ENCODE data around the gene ICAM2. TPM values are rescaled to one million over a fixed set of nuclear protein-coding genes. Genes with fewer than 3 reads are reported as not detected.
"Not testable (repeated sequence)": the region's sequence is repeated elsewhere in the genome, so short reads cannot be mapped to it uniquely, and the experiment has no call there.

ICAM2 gene
- total RNA-seq, 1 donor from 2014 or later: 75.2 TPM

GRCh38 chr17:64045176-64045575 is 24.7 kb upstream of the ICAM2 start:
- no peak for DNase-seq (ENCODE audit: low spot score)

DNA sequence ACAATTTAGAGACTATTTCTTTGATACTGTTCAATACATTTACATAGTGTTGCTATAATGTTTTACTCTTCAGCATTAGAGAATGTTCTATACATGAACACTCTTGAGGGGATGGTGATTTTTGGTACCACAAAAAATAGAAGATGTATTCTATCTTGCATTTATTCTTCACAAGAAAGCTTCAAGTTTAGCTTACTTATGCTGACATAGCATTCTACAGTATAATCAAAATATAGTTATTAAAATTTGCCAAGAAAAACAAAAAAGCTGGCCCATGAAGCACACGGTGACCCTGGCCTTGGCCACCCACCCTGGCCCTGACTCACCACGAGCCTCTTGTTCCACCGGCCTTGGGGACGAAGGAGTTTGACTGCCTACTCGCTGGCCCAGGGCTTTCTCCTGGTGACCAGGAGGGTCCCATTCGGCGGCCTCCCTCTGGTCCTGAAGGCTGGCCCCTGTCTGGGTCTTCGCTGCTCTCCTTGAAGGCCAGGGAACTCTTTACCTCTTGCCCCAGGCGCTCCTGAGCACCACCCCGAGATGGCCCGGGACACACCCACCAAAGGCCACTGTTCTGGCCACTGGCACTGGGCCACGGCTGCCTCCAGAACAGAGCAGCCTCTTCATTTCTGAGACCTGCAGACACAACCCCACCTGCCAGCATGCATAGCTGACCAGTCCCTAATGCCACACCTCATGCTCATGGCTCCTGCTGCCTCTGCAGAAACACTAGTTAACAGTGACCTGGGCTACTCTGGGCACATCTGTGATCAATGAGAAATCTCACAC is 22.5 kb upstream of the ICAM2 start:
- DNase-seq (ENCODE audit: low spot score): no peak

DNA sequence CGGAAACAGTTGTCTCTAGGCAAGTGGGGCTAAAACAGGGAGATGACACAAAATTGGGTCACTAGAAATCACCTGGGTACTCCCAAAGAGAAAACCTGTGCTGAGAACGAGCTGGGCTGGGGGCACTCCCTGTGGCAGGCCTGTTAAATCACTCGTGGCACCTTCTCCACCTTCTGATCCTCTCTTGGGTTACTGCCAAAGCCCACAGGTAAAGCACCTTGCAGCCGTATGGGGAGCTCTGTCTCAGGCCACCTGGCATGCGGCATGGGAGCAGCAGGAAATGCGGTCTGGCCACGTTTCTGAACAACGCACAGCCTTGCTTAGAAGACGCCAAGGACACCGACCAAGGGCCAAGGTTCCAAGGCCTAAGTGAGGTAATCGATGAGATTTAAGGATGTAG is 21.5 kb upstream of the ICAM2 start:
- DNase-seq (ENCODE audit: low spot score): peak; percentile 45

GRCh38 chr17:64040206-64040605 is 19.8 kb upstream of the ICAM2 start:
- peak; percentile 39 for DNase-seq (ENCODE audit: low spot score)

- DNase-seq (ENCODE audit: low spot score): no peak
Observed at GRCh38 chr17:64039106-64039400, 18.6 kb upstream of the ICAM2 start.

GRCh38 chr17:64038331-64039105 is 18.1 kb upstream of the ICAM2 start:
- DNase-seq (ENCODE audit: low spot score): no peak

GRCh38 chr17:64037802-64038201 is 17.4 kb upstream of the ICAM2 start:
- DNase-seq (ENCODE audit: low spot score): no peak

- no peak for DNase-seq (ENCODE audit: low spot score)
Observed at GRCh38 chr17:64037180-64037579, 16.7 kb upstream of the ICAM2 start.

GRCh38 chr17:64036198-64036922 is 15.9 kb upstream of the ICAM2 start:
- DNase-seq (ENCODE audit: low spot score): no peak

DNA sequence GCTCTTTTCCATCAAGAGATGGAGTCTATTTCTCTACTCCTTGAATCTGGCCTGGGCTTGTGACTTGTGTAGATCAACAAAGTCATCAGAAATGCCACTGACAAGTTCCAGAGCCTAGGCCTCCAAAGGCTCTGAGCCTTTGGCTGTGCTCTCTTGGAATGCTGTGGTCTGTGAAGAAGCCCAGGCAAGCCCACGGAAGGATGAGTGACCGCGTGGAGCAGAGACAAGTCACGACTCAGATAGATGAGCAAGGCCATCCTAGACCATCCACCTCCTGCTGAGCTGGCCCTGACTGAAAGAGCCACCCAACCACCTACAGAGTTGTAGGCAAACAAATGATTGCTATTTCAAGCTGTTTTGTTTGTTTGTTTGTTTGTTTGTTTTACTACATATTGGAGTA is 11.6 kb upstream of the ICAM2 start:
- DNase-seq (ENCODE audit: low spot score): no peak

GRCh38 chr17:64028874-64029464 is 8.5 kb upstream of the ICAM2 start:
- DNase-seq (ENCODE audit: low spot score): no peak

DNA sequence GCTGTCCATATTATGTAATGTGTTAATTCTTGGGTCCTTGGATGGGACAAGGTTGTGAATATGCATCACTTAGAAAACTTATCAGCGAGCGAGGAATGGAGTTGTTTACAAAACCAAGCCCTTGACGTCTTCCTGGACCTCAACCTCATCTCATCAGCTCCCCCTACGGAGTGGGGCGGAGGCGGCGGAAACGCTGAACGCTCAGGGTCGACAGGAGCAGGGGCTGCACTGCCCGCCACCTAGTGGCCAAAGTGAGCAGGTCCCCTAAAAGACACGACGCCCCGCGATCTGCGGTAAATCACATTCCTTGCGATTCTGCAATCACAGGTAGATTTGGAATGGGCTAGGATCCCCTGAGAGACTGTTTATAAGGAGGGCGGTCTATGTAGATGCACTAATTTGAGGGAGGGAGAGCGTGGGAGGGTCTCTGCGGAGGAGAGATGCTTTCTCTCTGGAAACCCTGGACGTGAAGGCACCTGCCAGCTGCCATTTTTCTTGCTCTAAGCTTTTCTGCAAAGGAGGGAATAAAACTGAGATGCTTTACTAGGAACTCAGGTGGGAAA is 5.4 kb upstream of the ICAM2 start:
- no peak for DNase-seq (ENCODE audit: low spot score)

GRCh38 chr17:64024781-64025731 is 4.6 kb upstream of the ICAM2 start:
- DNase-seq (ENCODE audit: low spot score): no peak

DNA sequence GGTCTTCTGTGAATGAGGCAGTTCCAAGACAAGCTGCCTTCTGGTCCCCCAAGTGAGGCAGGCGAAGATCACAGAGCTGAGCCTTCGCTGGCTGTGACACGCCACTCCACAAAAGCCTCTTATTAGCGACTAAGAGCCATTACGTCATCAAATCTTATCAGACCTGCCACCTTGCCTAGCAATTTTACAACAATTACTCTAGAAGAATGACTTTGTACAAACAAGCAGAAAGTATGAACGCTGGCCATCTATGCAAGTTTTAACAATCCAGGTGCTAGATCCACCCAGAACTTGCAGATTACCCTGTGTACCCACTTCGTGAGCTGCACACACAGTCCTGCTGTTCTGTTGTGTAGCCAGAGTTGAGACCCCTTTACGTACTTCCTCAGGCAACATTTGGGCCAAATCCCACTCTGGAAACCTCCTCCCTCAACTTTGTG is 3.8 kb upstream of the ICAM2 start:
- DNase-seq (ENCODE audit: low spot score): no peak

DNA sequence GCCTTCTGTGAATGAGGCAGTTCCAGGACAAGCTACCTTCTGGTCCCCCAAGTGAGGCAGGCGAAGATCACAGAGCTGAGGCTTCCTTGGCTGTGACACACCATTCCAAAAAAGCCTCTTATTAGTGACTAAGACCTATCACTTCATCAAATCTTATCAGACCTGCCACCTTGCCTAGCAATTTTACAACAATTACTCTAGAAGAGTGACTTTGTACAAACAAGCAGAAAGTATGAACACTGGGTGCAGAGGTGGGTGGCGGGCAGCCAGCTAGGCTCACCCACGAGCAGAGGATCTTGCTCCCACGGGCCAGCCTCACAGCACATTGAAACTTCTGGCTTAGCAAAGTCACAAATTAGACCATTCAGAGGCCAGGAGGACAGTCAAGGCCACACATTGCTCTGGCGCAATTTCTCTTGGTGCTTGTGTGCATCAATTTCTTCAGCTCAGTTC is 2.2 kb upstream of the ICAM2 start:
- DNase-seq (ENCODE audit: low spot score): no peak

GRCh38 chr17:64019551-64019961 is 877 bp downstream of the ICAM2 start:
- not testable (repeated sequence) for DNase-seq (ENCODE audit: low spot score)

- no peak for DNase-seq (ENCODE audit: low spot score)
Observed at GRCh38 chr17:64017381-64017980, 3.0 kb downstream of the ICAM2 start.

DNA sequence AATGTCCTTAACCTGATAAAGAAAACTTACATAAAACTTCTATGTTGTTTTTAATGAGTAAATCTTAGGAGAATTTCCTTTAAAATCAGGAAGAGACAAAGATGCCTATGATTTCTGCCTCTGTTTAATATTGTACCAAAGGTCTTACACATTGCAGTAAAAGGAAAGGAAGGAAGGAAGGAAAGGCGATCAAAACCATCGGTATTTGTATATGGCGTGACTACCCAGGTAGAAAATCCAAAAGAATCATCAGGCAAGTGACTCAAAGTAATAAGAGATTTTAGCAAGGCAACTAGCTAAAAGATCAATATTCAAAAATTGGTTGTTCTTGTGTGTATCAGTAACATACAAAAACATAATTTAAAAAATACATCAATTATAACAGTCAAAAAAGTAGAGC is 3.5 kb downstream of the ICAM2 start:
- no peak for DNase-seq (ENCODE audit: low spot score)

DNA sequence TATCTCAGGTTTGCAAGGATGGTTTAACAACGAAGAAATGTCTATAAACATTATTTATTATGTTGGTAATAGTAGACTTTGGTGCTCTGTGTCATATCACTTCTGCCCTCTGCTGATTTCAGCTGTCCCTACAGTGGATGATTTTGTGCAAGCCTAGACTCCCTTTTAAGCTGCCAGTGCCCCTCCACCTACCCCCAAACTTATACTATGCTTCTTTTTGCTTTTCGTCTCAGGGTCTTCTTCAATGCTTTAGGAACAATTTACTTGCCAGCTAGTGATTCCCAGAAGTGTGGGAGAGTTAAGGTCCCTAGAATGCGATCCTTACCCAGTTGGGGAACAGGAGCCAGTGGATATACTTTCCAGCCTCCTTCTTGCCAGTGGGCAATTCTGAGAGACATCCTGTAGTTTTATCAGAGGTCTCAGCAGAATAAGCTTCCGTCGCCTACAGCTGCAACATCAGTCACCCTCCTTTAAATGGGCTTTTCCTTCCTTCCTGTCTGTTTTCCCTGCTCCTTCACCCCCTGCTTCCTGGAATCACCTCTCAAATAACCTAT is 4.1 kb downstream of the ICAM2 start:
- no peak for DNase-seq (ENCODE audit: low spot score)

Measured in mesenteric fat pad (tissue), 1 donor.